ENCODE results near the gene DENND4A. TPM values are rescaled to one million over a fixed set of nuclear protein-coding genes. Genes with fewer than 3 reads are reported as not detected.
"Not testable (repeated sequence)": the region's sequence is repeated elsewhere in the genome, so short reads cannot be mapped to it uniquely, and the experiment has no call there.

DENND4A gene
- total and polyA plus RNA-seq, 2 donors (not counting 1 experiment from before 2014, with no cell fraction given), result 24.4 to 103 TPM

- ChIA-PET CTCF (interaction anchor here (1.0 to 1.3 kb wide), 3 partner anchors 13 to 106 kb away, joined by 3 to 4 read pairs (median 3); no protein-coding TSS in a partner anchor), POLR2A (no interaction called here)
- Histone ChIP-seq H4K20me1 (ENCODE audit: control insufficient read depth, insufficient read depth, low read length, poor library complexity, severe bottlenecking) (no peaks in the 10 kb centered on the region), H3K9me3 (ENCODE audit: control extremely low read depth in 1 of 3, control insufficient read depth in 2 of 3, insufficient read depth in 1 of 3, low read length in 2 of 3) (peaks cover 0 to 19% (median 5%) of the 10 kb centered on the region in 3 donors), H3K4me2 (replicated peaks; ENCODE audit: low read depth, low read length, poor library complexity, severe bottlenecking) (no peak overlapping the region), H3K27ac (ENCODE audit: low read length in 2 of 2) (no peak overlapping the region), H3K36me3 (replicated peaks in 1 of 2; ENCODE audit: control extremely low read depth in 1 of 2, control insufficient read depth in 1 of 2, extremely low read depth in 1 of 2, insufficient read depth in 2 of 2, low read length in 1 of 2) (no peaks in the 10 kb centered on the region), H3K27me3 (replicated peaks in 1 of 4; ENCODE audit: control extremely low read depth in 1 of 4, control insufficient read depth in 3 of 4, insufficient read depth in 4 of 4, low read length in 3 of 4) (no peaks in the 10 kb centered on the region), H3K4me3 (ENCODE audit: control extremely low read depth in 1 of 5, extremely low read depth in 1 of 5, insufficient read depth in 1 of 5, low read depth in 2 of 5, low read length in 4 of 5) (no peak overlapping the region), H2AFZ (ENCODE audit: insufficient read depth, low read depth, low read length, poor library complexity, severe bottlenecking) (no peak overlapping the region), H3K79me2 (ENCODE audit: control insufficient read depth, insufficient read depth, low read length) (no peaks in the 10 kb centered on the region), H3K4me1 (ENCODE audit: control insufficient read depth in 2 of 2, insufficient read depth in 2 of 2, low read length in 2 of 2) (peaks cover 18 to 33% of the 10 kb centered on the region in 2 donors), H3K9ac (ENCODE audit: low read length) (no peak overlapping the region)
- no peaks in the 10 kb centered on the region for H3K27me3 Mint-ChIP-seq
- DNase-seq (no peak), ATAC-seq (ENCODE audit: low read depth) (no peak)
- no CpG with 5 or more reads among the region's 3 CpGs for WGBS (ENCODE audit: insufficient coverage)
- intact Hi-C loops (cut with micrococcal nuclease), result no loop called here
- no peak overlapping the region for H3K4me3 Mint-ChIP-seq
- peaks cover 3% of the 10 kb centered on the region for H3K9me3 Mint-ChIP-seq (ENCODE audit: insufficient read depth)
- H3K4me1 Mint-ChIP-seq, result peaks cover 38% of the 10 kb centered on the region
- TF ChIP-seq, protein P1, sequence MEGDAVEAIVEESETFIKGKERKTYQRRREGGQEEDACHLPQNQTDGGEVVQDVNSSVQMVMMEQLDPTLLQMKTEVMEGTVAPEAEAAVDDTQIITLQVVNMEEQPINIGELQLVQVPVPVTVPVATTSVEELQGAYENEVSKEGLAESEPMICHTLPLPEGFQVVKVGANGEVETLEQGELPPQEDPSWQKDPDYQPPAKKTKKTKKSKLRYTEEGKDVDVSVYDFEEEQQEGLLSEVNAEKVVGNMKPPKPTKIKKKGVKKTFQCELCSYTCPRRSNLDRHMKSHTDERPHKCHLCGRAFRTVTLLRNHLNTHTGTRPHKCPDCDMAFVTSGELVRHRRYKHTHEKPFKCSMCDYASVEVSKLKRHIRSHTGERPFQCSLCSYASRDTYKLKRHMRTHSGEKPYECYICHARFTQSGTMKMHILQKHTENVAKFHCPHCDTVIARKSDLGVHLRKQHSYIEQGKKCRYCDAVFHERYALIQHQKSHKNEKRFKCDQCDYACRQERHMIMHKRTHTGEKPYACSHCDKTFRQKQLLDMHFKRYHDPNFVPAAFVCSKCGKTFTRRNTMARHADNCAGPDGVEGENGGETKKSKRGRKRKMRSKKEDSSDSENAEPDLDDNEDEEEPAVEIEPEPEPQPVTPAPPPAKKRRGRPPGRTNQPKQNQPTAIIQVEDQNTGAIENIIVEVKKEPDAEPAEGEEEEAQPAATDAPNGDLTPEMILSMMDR (IDR thresholded peaks at IDR 0.05), result no peak
- TF ChIP-seq EZH2 (IDR thresholded peaks at IDR 0.05; ENCODE audit: borderline replicate concordance, insufficient read depth, low read depth, low read length, poor library complexity, severe bottlenecking), result no peak
- no peak overlapping the region for H3K27ac Mint-ChIP-seq
These were observed 19.7 kb upstream of the DENND4A start for GRCh38 chr15:65811835-65812234.

- H3K4me3 Mint-ChIP-seq; H3K27ac ChIP-seq (ENCODE audit: low read length in 2 of 2); H3K9me3 Mint-ChIP-seq (ENCODE audit: insufficient read depth); H4K20me1 ChIP-seq (ENCODE audit: control insufficient read depth, insufficient read depth, low read length, poor library complexity, severe bottlenecking); H3K9ac ChIP-seq (ENCODE audit: low read length); H3K27me3 ChIP-seq (replicated peaks in 1 of 4; ENCODE audit: control extremely low read depth in 1 of 4, control insufficient read depth in 3 of 4, insufficient read depth in 4 of 4, low read length in 3 of 4); intact Hi-C loops (cut with micrococcal nuclease); ATAC-seq (ENCODE audit: low read depth); H3K4me3 ChIP-seq (ENCODE audit: control extremely low read depth in 1 of 5, extremely low read depth in 1 of 5, insufficient read depth in 1 of 5, low read depth in 2 of 5, low read length in 4 of 5); H3K36me3 ChIP-seq (replicated peaks in 1 of 2; ENCODE audit: control extremely low read depth in 1 of 2, control insufficient read depth in 1 of 2, extremely low read depth in 1 of 2, insufficient read depth in 2 of 2, low read length in 1 of 2); DNase-seq; H3K27me3 Mint-ChIP-seq; H3K79me2 ChIP-seq (ENCODE audit: control insufficient read depth, insufficient read depth, low read length); H3K4me2 ChIP-seq (replicated peaks; ENCODE audit: low read depth, low read length, poor library complexity, severe bottlenecking); H2AFZ ChIP-seq (ENCODE audit: insufficient read depth, low read depth, low read length, poor library complexity, severe bottlenecking): not testable (repeated sequence)
- 97% methylated on average over 4 of the region's 4 CpGs for WGBS (ENCODE audit: insufficient coverage)
- H3K4me1 Mint-ChIP-seq, result peaks cover 34% of the 10 kb centered on the region
- H3K9me3 ChIP-seq (ENCODE audit: control extremely low read depth in 1 of 3, control insufficient read depth in 2 of 3, insufficient read depth in 1 of 3, low read length in 2 of 3), result peaks cover 0 to 19% (median 5%) of the 10 kb centered on the region in 3 donors
- ChIA-PET CTCF (interaction anchor here (1.0 to 1.6 kb wide), 3 partner anchors 13 to 23 kb away, joined by 3 to 6 read pairs (median 3); partner anchors contain the start of gene DENND4A), POLR2A (interaction anchor here (0.8 kb wide), 1 partner anchor 143 kb away, joined by 5 read pairs; no protein-coding TSS in a partner anchor)
- peaks cover 18 to 33% of the 10 kb centered on the region in 2 donors for H3K4me1 ChIP-seq (ENCODE audit: control insufficient read depth in 2 of 2, insufficient read depth in 2 of 2, low read length in 2 of 2)
- H3K27ac Mint-ChIP-seq, result peak overlapping the region; percentile 61
These were observed 19.1 kb upstream of the DENND4A start for GRCh38 chr15:65811011-65811733.
